HEK293T (cell line): ENCODE results near the gene TNRC18.
"Not testable (repeated sequence)": the region's sequence is repeated elsewhere in the genome, so short reads cannot be mapped to it uniquely, and the experiment has no call there.

Experiments
- CTCF ChIA-PET: fragments of 350-600 bp; formaldehyde crosslinking; extraction: SDS; loops from one replicate; lab custom pipeline; 2021; ENCODE audit warnings: antibody characterized with exemption, inconsistent platforms; lab: Yijun Ruan, JAX
- POLR2A ChIA-PET: fragments of 350-600 bp; formaldehyde crosslinking; extraction: SDS; loops from one replicate; lab custom pipeline; 2020; ENCODE audit warnings: antibody characterized with exemption, inconsistent platforms; lab: Yijun Ruan, JAX
- DNase-seq: peaks from one replicate; pipeline ENCODE4 v3.0.0; 2012; ENCODE audit warnings: mixed read lengths; ENCODE audit errors: extremely low spot score
- ARNT ChIP-seq: fragments of 450-650 bp; IDR thresholded peaks from 2 replicates; pipeline ENCODE4 v1.6.1; 2017; ENCODE audit warnings: mild to moderate bottlenecking
- BHLHE40 ChIP-seq: fragments of 450-650 bp; IDR thresholded peaks from 2 replicates; pipeline ENCODE4 v1.6.1; 2016; ENCODE audit warnings: mild to moderate bottlenecking, moderate library complexity, borderline replicate concordance
- CTBP1 ChIP-seq: fragments of 450-650 bp; IDR thresholded peaks from 2 replicates; pipeline ENCODE4 v1.6.1; 2016; ENCODE audit warnings: borderline replicate concordance
- ELF4 ChIP-seq: fragments of 450-650 bp; IDR thresholded peaks from 2 replicates; pipeline ENCODE4 v1.6.1; 2017; ENCODE audit warnings: antibody characterized with exemption
- FOXA1 ChIP-seq: fragments of 450-650 bp; IDR thresholded peaks from 2 replicates; pipeline ENCODE4 v1.6.1; 2016; ENCODE audit warnings: mild to moderate bottlenecking
- FOXK2 ChIP-seq: fragments of 450-650 bp; IDR thresholded peaks from 2 replicates; pipeline ENCODE4 v1.6.1; 2016; ENCODE audit warnings: mild to moderate bottlenecking
- FOXM1 ChIP-seq: fragments of 450-650 bp; IDR thresholded peaks from 2 replicates; pipeline ENCODE4 v1.6.1; 2017; ENCODE audit warnings: mild to moderate bottlenecking, borderline replicate concordance
- HDGF ChIP-seq: fragments of 450-650 bp; IDR thresholded peaks from 2 replicates; pipeline ENCODE4 v1.6.1; 2017; ENCODE audit warnings: antibody characterized with exemption, borderline replicate concordance
- LEF1 ChIP-seq: fragments of 450-650 bp; IDR thresholded peaks from 2 replicates; pipeline ENCODE4 v1.6.1; 2017; ENCODE audit warnings: mild to moderate bottlenecking, borderline replicate concordance
- NFRKB ChIP-seq: fragments of 450-650 bp; IDR thresholded peaks from 2 replicates; pipeline ENCODE4 v1.6.1; 2016; ENCODE audit warnings: mild to moderate bottlenecking, moderate library complexity
- SP1 ChIP-seq: fragments of 450-650 bp; IDR thresholded peaks from 2 replicates; pipeline ENCODE4 v1.6.1; 2017
- SUZ12 ChIP-seq: fragments of 450-650 bp; IDR thresholded peaks from 2 replicates; pipeline ENCODE4 v1.6.1; 2016; ENCODE audit warnings: mild to moderate bottlenecking
- TARDBP ChIP-seq: fragments of 450-650 bp; IDR thresholded peaks from 2 replicates; pipeline ENCODE4 v1.6.1; 2016
- ZNF384 ChIP-seq: fragments of 450-650 bp; IDR thresholded peaks from 2 replicates; pipeline ENCODE4 v1.6.1; 2016

Gene TNRC18

GRCh38 chr7:5266191-5267028, 157.2 kb downstream of the TNRC18 start:
- CTCF ChIA-PET: no interaction called here
- POLR2A ChIA-PET: no interaction called here
- DNase-seq: no peak
- no peak for TF ChIP-seq NFRKB

DNA sequence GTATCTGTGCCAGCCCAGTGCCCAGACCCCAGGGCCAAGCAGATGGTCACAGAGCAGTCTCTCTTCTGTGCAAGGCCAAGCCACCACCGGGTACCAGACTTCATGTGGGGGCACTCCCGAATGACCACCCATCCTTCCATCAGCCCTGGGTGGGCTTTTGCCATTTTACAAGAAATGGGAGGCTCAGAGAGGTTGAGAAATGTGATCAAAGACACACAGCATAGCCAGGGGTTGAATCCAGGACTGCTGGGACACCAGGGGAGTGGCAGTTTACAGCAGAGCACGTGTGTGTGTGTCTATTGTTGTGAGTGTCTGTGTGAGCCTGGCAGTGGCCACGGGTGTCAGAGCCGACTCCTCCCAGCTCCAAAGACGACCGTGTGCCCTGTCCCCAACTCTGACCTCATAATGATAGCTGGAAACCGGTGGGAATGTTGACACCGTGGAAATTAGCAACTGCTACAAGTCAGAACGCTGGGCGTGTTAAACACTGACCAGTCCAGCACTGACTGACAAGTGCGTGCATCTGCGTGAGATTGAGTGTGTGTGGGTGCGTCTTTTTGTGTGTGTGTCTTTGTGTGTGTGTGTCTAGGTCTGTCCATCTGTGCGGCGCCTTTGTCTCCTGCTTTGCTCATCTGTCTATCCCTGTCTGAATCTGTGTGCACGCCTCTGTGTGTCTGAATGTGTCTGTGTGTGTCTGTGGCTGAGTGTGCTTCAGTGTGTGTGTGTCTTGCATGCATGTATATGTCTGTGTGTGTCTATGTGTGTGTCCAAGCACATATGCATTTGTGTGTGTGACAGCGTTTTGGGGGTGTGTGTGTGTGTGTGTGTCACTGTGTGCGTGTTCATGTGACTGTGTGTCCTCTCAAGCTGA, 158.1 kb downstream of the TNRC18 start:
- no peak for DNase-seq
- ChIA-PET CTCF (no interaction called here), POLR2A (no interaction called here)
- TF ChIP-seq FOXA1: no peak
- no peak for TF ChIP-seq SUZ12
- no peak for TF ChIP-seq TARDBP
- no peak for TF ChIP-seq LEF1
- TF ChIP-seq ARNT: no peak
- TF ChIP-seq ELF4: no peak
- no peak for TF ChIP-seq HDGF
- no peak for TF ChIP-seq FOXM1
- TF ChIP-seq NFRKB: no peak
- TF ChIP-seq FOXK2: no peak
- no peak for TF ChIP-seq CTBP1
- no peak for TF ChIP-seq BHLHE40
- TF ChIP-seq SP1: no peak
- TF ChIP-seq ZNF384: no peak

- DNase-seq, CTCF ChIA-PET, POLR2A ChIA-PET: not testable (repeated sequence)
These were observed 160.6 kb downstream of the TNRC18 start for GRCh38 chr7:5263066-5263465.

DNA sequence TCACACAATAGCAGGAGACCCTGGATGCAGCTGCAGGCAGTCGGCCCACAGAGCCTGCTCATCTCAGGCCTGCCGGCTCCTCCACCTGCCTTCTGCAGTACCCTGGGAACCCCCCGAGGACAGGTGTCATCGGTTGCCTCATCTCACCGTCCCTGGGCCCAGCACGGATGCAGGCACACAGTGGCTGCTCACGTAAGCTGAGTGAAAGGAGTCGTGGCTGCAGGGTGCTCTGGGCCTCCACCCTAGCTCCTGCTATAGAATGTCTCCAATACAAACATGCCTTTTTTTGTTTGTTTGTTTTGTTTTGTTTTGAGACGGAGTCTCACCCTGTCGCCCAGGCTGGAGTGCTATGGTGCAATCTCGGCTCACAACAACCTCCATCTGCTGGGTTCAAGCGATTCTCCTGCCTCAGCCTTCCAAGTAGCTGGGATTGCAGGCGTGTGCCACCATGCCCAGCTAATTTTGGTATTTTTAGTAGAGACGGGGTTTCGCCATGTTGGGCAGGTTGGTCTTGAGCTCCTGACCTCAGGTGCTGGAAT, 163.0 kb downstream of the TNRC18 start:
- POLR2A ChIA-PET, DNase-seq: not testable (repeated sequence)
- CTCF ChIA-PET: interaction anchor here (1.4 kb wide), 1 partner anchor 21 kb away, joined by 3 read pairs; no protein-coding TSS in a partner anchor
